GM23248 (cell line): Measurements from ENCODE around the gene PTPRT.

Experiments
- EZH2 ChIP-seq: fragments of 200-600 bp; sonication (generic); IDR thresholded peaks from 2 replicates; pipeline ENCODE4 v1.6.1; 2018; ENCODE audit warnings: antibody characterized with exemption, mild to moderate bottlenecking; ENCODE audit not compliant: insufficient read depth, poor library complexity, severe bottlenecking
- EZH2phosphoT487 ChIP-seq: fragments of 200-600 bp; sonication (generic); IDR thresholded peaks from 2 replicates; pipeline ENCODE4 v1.6.1; 2018; ENCODE audit warnings: antibody characterized with exemption, moderate library complexity, mild to moderate bottlenecking, low read depth; ENCODE audit not compliant: insufficient read depth

DNA sequence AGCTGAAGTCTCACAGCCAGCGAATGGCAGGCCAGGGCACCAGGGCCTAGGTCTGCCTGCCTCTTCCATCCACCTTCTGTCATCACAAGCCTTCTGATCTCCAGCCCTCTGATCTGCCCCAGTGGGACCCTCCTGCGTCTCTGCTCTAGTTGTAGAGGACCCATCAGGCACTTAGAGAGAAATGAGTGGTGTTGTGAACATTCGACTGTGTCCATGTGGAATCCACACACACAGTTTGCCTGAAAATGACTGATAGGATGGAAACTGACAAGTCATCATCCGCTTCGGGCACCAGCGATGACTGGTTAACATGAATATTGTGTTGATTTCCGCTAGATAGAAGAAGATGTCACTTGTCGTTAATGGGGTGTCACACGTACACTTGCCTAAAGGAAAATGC lies 221.0 kb downstream of the PTPRT start:
- TF ChIP-seq EZH2phosphoT487 (no peak), EZH2 (no peak)
